ENCODE measurements around the gene TSPAN32. TPM values are rescaled to one million over a fixed set of nuclear protein-coding genes. Genes with fewer than 3 reads are reported as not detected.

Gene TSPAN32
- total and polyA plus RNA-seq, 2 donors (not counting 3 experiments of a cell fraction or from before 2014, with no cell fraction given): not detected

DNA sequence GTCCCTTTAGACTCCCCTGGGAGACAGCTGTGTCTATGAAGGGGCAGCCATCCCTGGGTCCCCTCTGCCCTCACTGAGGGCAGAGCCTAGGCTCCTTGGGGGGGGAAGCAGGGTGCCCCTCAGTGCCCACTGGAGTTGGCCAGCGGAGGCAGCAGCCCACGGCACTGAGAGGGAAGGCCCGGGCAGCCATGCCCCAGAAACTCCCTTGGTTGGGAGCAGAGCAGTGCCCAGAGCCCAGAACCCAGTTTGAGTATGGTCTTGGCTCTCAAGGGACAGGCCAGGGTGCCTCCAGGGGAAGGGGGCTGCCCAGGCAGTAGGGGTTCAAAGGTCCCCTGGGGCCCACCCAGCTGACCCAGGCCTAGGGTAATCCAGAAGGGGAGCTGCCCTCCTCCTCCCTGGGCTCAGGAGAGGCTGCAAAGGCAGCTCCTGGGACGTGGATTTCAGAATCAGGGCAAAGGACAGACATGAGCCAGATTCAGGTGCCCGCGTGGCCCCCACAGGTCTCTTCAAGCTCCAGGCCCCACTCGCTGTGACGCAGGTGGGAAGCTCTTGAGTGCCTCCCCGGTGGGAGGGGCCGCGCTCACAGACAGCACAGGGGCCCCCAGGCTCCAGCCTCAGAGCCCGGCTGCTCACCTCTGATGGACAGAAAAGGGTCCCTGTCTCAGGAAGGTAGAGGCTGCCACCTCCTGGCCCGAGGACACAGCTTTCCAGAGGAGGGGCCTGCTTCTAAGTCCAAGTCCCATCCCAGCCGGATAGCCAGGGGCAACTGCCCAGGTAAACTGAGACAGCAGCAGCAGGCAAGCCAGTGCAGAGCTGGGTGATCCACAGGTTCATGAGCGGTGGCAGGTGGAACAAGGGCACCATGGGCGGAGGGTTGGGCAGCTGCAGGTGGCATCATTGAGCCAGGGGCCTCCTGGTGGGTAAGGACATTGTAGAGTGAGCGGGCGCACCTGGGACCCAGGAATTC lies 2.7 kb upstream of the TSPAN32 start:
- H4K20me1 ChIP-seq (replicated peaks; ENCODE audit: control insufficient read depth, extremely low read depth, insufficient read depth, low read length): no peaks in the 10 kb centered on the region
- dilution Hi-C loops (cut with MboI; ENCODE audit: extremely low pct_ligation_motif_present, low sequenced_read_pairs): no loop called here
- BruUV-seq (replicated peaks): no TSS peak
- FAIRE-seq: no peak
- POLR2A ChIA-PET: no interaction called here
- H3K79me2 ChIP-seq (ENCODE audit: control insufficient read depth, insufficient read depth, low read length): no peaks in the 10 kb centered on the region
- H3K9me1 ChIP-seq (replicated peaks; ENCODE audit: control insufficient read depth, extremely low read depth, insufficient read depth, low read length): no peaks in the 10 kb centered on the region
- H3K9ac ChIP-seq (replicated peaks; ENCODE audit: extremely low read depth, insufficient read depth, low read length): no peak overlapping the region
- no peak for TF ChIP-seq POLR2A (IDR thresholded peaks at IDR 0.05; ENCODE audit: low read depth, low read length)
- no peak for TF ChIP-seq POLR2AphosphoS5 (IDR thresholded peaks at IDR 0.05; ENCODE audit: insufficient read depth, low read depth, low read length)
- no peak overlapping the region for H3K27ac ChIP-seq (ENCODE audit: insufficient read depth, low read depth, low read length)
- no peak for DNase-seq (ENCODE audit: low read depth, low spot score)
- H3K4me2 ChIP-seq (ENCODE audit: insufficient read depth, low read length): no peak overlapping the region
- no peak overlapping the region for H2AFZ ChIP-seq (ENCODE audit: low read depth, low read length)
- no peaks in the 10 kb centered on the region for H3K4me1 ChIP-seq (ENCODE audit: control insufficient read depth, extremely low read depth, insufficient read depth, low read length)
- CTCF ChIA-PET: interaction anchor here (1.0 to 2.3 kb wide), 5 partner anchors 10 to 122 kb away, joined by 4 to 10 read pairs (median 5); no protein-coding TSS in a partner anchor
- no peaks in the 10 kb centered on the region for H3K36me3 ChIP-seq (ENCODE audit: control insufficient read depth in 2 of 2, extremely low read depth in 1 of 2, insufficient read depth in 2 of 2, low read length in 2 of 2)
- no peaks in the 10 kb centered on the region for H3K27me3 ChIP-seq (ENCODE audit: control insufficient read depth in 2 of 2, insufficient read depth in 2 of 2, low read length in 2 of 2)
- intact Hi-C loops (cut with micrococcal nuclease): no loop called here
- H3K4me3 ChIP-seq (replicated peaks in 1 of 3; ENCODE audit: insufficient read depth in 1 of 3, low read depth in 1 of 3, low read length in 3 of 3): no peak overlapping the region
- H3K9me3 ChIP-seq (replicated peaks; ENCODE audit: control insufficient read depth, insufficient read depth, low read length): no peaks in the 10 kb centered on the region

DNA sequence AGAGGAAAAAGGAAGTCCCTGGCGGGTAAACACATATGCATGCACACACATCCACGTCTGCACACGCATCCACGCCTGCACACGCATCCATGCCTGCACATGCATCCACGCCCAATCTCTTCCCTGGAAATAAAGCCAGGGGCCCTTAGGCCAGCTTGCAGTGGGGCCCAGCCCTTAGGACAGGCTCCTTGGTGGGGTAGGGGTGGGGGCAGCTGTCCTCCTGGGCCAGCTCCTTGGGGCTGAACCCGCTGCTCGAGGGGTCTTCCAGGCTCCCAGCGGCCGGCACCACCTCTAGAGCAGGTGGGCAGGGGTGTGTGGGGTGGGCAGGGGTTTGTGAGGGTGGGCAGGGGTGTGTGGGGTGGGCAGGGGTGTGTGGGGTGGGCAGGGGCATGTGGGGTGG lies 2.0 kb upstream of the TSPAN32 start:
- H4K20me1 ChIP-seq (replicated peaks; ENCODE audit: control insufficient read depth, extremely low read depth, insufficient read depth, low read length): no peaks in the 10 kb centered on the region
- CTCF ChIA-PET: interaction anchor here (1.0 to 2.3 kb wide), 4 partner anchors 11 to 121 kb away, joined by 4 to 10 read pairs (median 5); no protein-coding TSS in a partner anchor

More for the DNA sequence above, 2.0 kb upstream of the TSPAN32 start:
- DNase-seq (ENCODE audit: low read depth, low spot score) (no peak), FAIRE-seq (no peak)
- POLR2A ChIA-PET: no interaction called here
- Histone ChIP-seq H3K9me3 (replicated peaks; ENCODE audit: control insufficient read depth, insufficient read depth, low read length) (no peaks in the 10 kb centered on the region), H3K79me2 (ENCODE audit: control insufficient read depth, insufficient read depth, low read length) (no peaks in the 10 kb centered on the region), H3K27ac (ENCODE audit: insufficient read depth, low read depth, low read length) (no peak overlapping the region), H3K4me1 (ENCODE audit: control insufficient read depth, extremely low read depth, insufficient read depth, low read length) (no peaks in the 10 kb centered on the region), H2AFZ (ENCODE audit: low read depth, low read length) (no peak overlapping the region), H3K9me1 (replicated peaks; ENCODE audit: control insufficient read depth, extremely low read depth, insufficient read depth, low read length) (no peaks in the 10 kb centered on the region), H3K27me3 (ENCODE audit: control insufficient read depth in 2 of 2, insufficient read depth in 2 of 2, low read length in 2 of 2) (no peaks in the 10 kb centered on the region), H3K36me3 (ENCODE audit: control insufficient read depth in 2 of 2, extremely low read depth in 1 of 2, insufficient read depth in 2 of 2, low read length in 2 of 2) (no peaks in the 10 kb centered on the region), H3K4me2 (ENCODE audit: insufficient read depth, low read length) (no peak overlapping the region), H3K4me3 (replicated peaks in 1 of 3; ENCODE audit: insufficient read depth in 1 of 3, low read depth in 1 of 3, low read length in 3 of 3) (no peak overlapping the region), H3K9ac (replicated peaks; ENCODE audit: extremely low read depth, insufficient read depth, low read length) (no peak overlapping the region)
- TF ChIP-seq MYC (IDR thresholded peaks at IDR 0.05; ENCODE audit: low read depth, low read length) (no peak), FOS (IDR thresholded peaks at IDR 0.05; ENCODE audit: borderline replicate concordance, insufficient read depth, low read length) (no peak), GATA2 (IDR thresholded peaks at IDR 0.05; ENCODE audit: insufficient read depth, insufficient read length, low read depth, low read length) (no peak), POLR2AphosphoS5 (IDR thresholded peaks at IDR 0.05; ENCODE audit: insufficient read depth, low read depth, low read length) (no peak), MAX (IDR thresholded peaks at IDR 0.05; ENCODE audit: insufficient read depth, insufficient read length) (no peak), POLR2A (IDR thresholded peaks at IDR 0.05; ENCODE audit: low read depth, low read length) (no peak), EZH2 (IDR thresholded peaks at IDR 0.05; ENCODE audit: borderline replicate concordance, low read depth, low read length, severe bottlenecking) (no peak), JUN (IDR thresholded peaks at IDR 0.05; ENCODE audit: borderline replicate concordance, insufficient read depth, insufficient read length, low read depth) (no peak), CTCF (IDR thresholded peaks at IDR 0.05; ENCODE audit: extremely low read depth in 1 of 2, insufficient read depth in 1 of 2, low read depth in 1 of 2, low read length in 2 of 2) (no peak)
- no TSS peak for BruUV-seq (replicated peaks)
- intact Hi-C loops (cut with micrococcal nuclease) (loop anchor here (10.0 kb wide), 1 partner anchor 585 kb away; the partner anchor contains the start of gene CDKN1C), dilution Hi-C loops (cut with MboI; ENCODE audit: extremely low pct_ligation_motif_present, low sequenced_read_pairs) (no loop called here)

Data from endothelial cell of umbilical vein (primary cell).